ENCODE measurements around the gene PURA. TPM values are rescaled to one million over a fixed set of nuclear protein-coding genes. Genes with fewer than 3 reads are reported as not detected.

Gene PURA
- total and polyA plus RNA-seq, 2 donors (not counting 3 experiments of a cell fraction or from before 2014, with no cell fraction given): 1.3 to 8.2 TPM

- ChIA-PET POLR2A (no interaction called here), CTCF (interaction anchor here (0.6 to 13.1 kb wide), 3 partner anchors 16 to 858 kb away, joined by 3 to 141 read pairs (median 57); no protein-coding TSS in a partner anchor)
- dilution Hi-C loops (cut with MboI; ENCODE audit: extremely low pct_ligation_motif_present, low sequenced_read_pairs): no loop called here
- BruUV-seq (replicated peaks): no TSS peak
- Histone ChIP-seq H4K20me1 (replicated peaks; ENCODE audit: control insufficient read depth, extremely low read depth, insufficient read depth, low read length) (no peaks in the 10 kb centered on the region), H3K27me3 (ENCODE audit: control insufficient read depth in 2 of 2, insufficient read depth in 2 of 2, low read length in 2 of 2) (no peaks in the 10 kb centered on the region), H3K27ac (ENCODE audit: insufficient read depth, low read depth, low read length) (no peak overlapping the region), H3K9me1 (replicated peaks; ENCODE audit: control insufficient read depth, extremely low read depth, insufficient read depth, low read length) (no peaks in the 10 kb centered on the region), H3K9ac (replicated peaks; ENCODE audit: extremely low read depth, insufficient read depth, low read length) (no peak overlapping the region), H3K9me3 (replicated peaks; ENCODE audit: control insufficient read depth, insufficient read depth, low read length) (no peaks in the 10 kb centered on the region), H3K36me3 (ENCODE audit: control insufficient read depth in 2 of 2, extremely low read depth in 1 of 2, insufficient read depth in 2 of 2, low read length in 2 of 2) (no peaks in the 10 kb centered on the region), H2AFZ (ENCODE audit: low read depth, low read length) (no peak overlapping the region), H3K4me3 (replicated peaks in 1 of 3; ENCODE audit: insufficient read depth in 1 of 3, low read depth in 1 of 3, low read length in 3 of 3) (no peak overlapping the region), H3K79me2 (ENCODE audit: control insufficient read depth, insufficient read depth, low read length) (no peaks in the 10 kb centered on the region), H3K4me1 (ENCODE audit: control insufficient read depth, extremely low read depth, insufficient read depth, low read length) (no peaks in the 10 kb centered on the region), H3K4me2 (ENCODE audit: insufficient read depth, low read length) (no peak overlapping the region)
- intact Hi-C loops (cut with micrococcal nuclease): no loop called here
- FAIRE-seq (no peak), DNase-seq (ENCODE audit: low read depth, low spot score) (no peak)
- TF ChIP-seq FOS (IDR thresholded peaks at IDR 0.05; ENCODE audit: borderline replicate concordance, insufficient read depth, low read length): no peak
- TF ChIP-seq MYC (IDR thresholded peaks at IDR 0.05; ENCODE audit: low read depth, low read length): no peak
- no peak for TF ChIP-seq POLR2AphosphoS5 (IDR thresholded peaks at IDR 0.05; ENCODE audit: insufficient read depth, low read depth, low read length)
These were observed 48.4 kb downstream of the PURA start for GRCh38 chr5:140162275-140162674.

GRCh38 chr5:140162781-140163180, 48.9 kb downstream of the PURA start:
- intact Hi-C loops (cut with micrococcal nuclease): no loop called here
- FAIRE-seq: no peak
- Histone ChIP-seq H3K9me3 (replicated peaks; ENCODE audit: control insufficient read depth, insufficient read depth, low read length) (no peaks in the 10 kb centered on the region), H3K9ac (replicated peaks; ENCODE audit: extremely low read depth, insufficient read depth, low read length) (no peak overlapping the region), H3K27ac (ENCODE audit: insufficient read depth, low read depth, low read length) (no peak overlapping the region), H3K79me2 (ENCODE audit: control insufficient read depth, insufficient read depth, low read length) (no peaks in the 10 kb centered on the region), H3K4me3 (replicated peaks in 1 of 3; ENCODE audit: insufficient read depth in 1 of 3, low read depth in 1 of 3, low read length in 3 of 3) (no peak overlapping the region), H3K27me3 (ENCODE audit: control insufficient read depth in 2 of 2, insufficient read depth in 2 of 2, low read length in 2 of 2) (no peaks in the 10 kb centered on the region), H3K4me1 (ENCODE audit: control insufficient read depth, extremely low read depth, insufficient read depth, low read length) (no peaks in the 10 kb centered on the region), H2AFZ (ENCODE audit: low read depth, low read length) (no peak overlapping the region), H4K20me1 (replicated peaks; ENCODE audit: control insufficient read depth, extremely low read depth, insufficient read depth, low read length) (no peaks in the 10 kb centered on the region), H3K9me1 (replicated peaks; ENCODE audit: control insufficient read depth, extremely low read depth, insufficient read depth, low read length) (no peaks in the 10 kb centered on the region), H3K4me2 (ENCODE audit: insufficient read depth, low read length) (no peak overlapping the region), H3K36me3 (ENCODE audit: control insufficient read depth in 2 of 2, extremely low read depth in 1 of 2, insufficient read depth in 2 of 2, low read length in 2 of 2) (no peaks in the 10 kb centered on the region)
- dilution Hi-C loops (cut with MboI; ENCODE audit: extremely low pct_ligation_motif_present, low sequenced_read_pairs): no loop called here
- no peak for TF ChIP-seq JUN (IDR thresholded peaks at IDR 0.05; ENCODE audit: borderline replicate concordance, insufficient read depth, insufficient read length, low read depth)
- TF ChIP-seq MAX (IDR thresholded peaks at IDR 0.05; ENCODE audit: insufficient read depth, insufficient read length): no peak
- TF ChIP-seq POLR2A (IDR thresholded peaks at IDR 0.05; ENCODE audit: low read depth, low read length): no peak
- TF ChIP-seq MYC (IDR thresholded peaks at IDR 0.05; ENCODE audit: low read depth, low read length): no peak
- no peak for TF ChIP-seq EZH2 (IDR thresholded peaks at IDR 0.05; ENCODE audit: borderline replicate concordance, low read depth, low read length, severe bottlenecking)
- no peak for TF ChIP-seq POLR2AphosphoS5 (IDR thresholded peaks at IDR 0.05; ENCODE audit: insufficient read depth, low read depth, low read length)
- TF ChIP-seq GATA2 (IDR thresholded peaks at IDR 0.05; ENCODE audit: insufficient read depth, insufficient read length, low read depth, low read length): no peak
- no peak for TF ChIP-seq CTCF (IDR thresholded peaks at IDR 0.05; ENCODE audit: extremely low read depth in 1 of 2, insufficient read depth in 1 of 2, low read depth in 1 of 2, low read length in 2 of 2)
- no peak for TF ChIP-seq FOS (IDR thresholded peaks at IDR 0.05; ENCODE audit: borderline replicate concordance, insufficient read depth, low read length)
- CTCF ChIA-PET: interaction anchor here (5.8 to 13.1 kb wide), 2 partner anchors 17 to 87 kb away, joined by 57 to 141 read pairs; no protein-coding TSS in a partner anchor
- DNase-seq (ENCODE audit: low read depth, low spot score): no peak
- POLR2A ChIA-PET: no interaction called here
- BruUV-seq (replicated peaks): no TSS peak
